Lung (tissue), 16 donors: ENCODE results near the gene ALG8. TPM values are rescaled to one million over a fixed set of nuclear protein-coding genes. Genes with fewer than 3 reads are reported as not detected.
A peak's percentile ranks its signal among the peaks of the same experiment; 100 is the strongest.

Experiments
- ATAC-seq: fragments of 200-7000 bp; cut with Tn5 transposase; one replicate; pipeline ENCODE4 v1.9.1; 2020; ENCODE audit warnings: moderate number of reproducible peaks; ENCODE audit not compliant: insufficient read depth, low FRiP score
- DNase-seq, 3 donors: peaks; one replicate each; pipeline ENCODE4 v3.0.0-alpha.2; 2013 to 2017
- H3K27ac ChIP-seq, 2 donors: one replicate each; pipeline ENCODE4 v1.5.1; 2013; ENCODE audit warnings: mild to moderate bottlenecking in 2 of 2, moderate library complexity in 2 of 2, control low read depth in 1 of 2, inconsistent platforms in 1 of 2, low read depth in 1 of 2, low read length in 1 of 2
- H3K27me3 ChIP-seq, 3 donors: one replicate each; pipeline ENCODE4 v1.5.1; 2013; ENCODE audit warnings: low read length in 2 of 3; ENCODE audit not compliant: control insufficient read depth in 3 of 3, insufficient read depth in 3 of 3
- H3K36me3 ChIP-seq, 4 donors: one replicate each; pipeline ENCODE4 v1.5.1; 2013; ENCODE audit warnings: low read length in 4 of 4, mild to moderate bottlenecking in 1 of 4, moderate library complexity in 1 of 4; ENCODE audit not compliant: control insufficient read depth in 4 of 4, insufficient read depth in 4 of 4
- H3K4me1 ChIP-seq, 5 donors: one replicate each; pipeline ENCODE4 v1.5.1; 2013; ENCODE audit warnings: low read length in 5 of 5, mild to moderate bottlenecking in 2 of 5, moderate library complexity in 1 of 5; ENCODE audit not compliant: control insufficient read depth in 5 of 5, insufficient read depth in 5 of 5
- H3K4me3 ChIP-seq: one replicate; pipeline ENCODE4 v1.5.1; 2013; ENCODE audit warnings: mild to moderate bottlenecking, control low read depth, moderate library complexity
- H3K9ac ChIP-seq, 2 donors: one replicate each; pipeline ENCODE4 v1.5.1; 2013; ENCODE audit warnings: low read length in 2 of 2, control low read depth in 1 of 2; ENCODE audit not compliant: insufficient read depth in 1 of 2
- H3K9me3 ChIP-seq, 4 donors: one replicate each; pipeline ENCODE4 v1.5.1; 2013; ENCODE audit warnings: low read length in 3 of 4, mild to moderate bottlenecking in 1 of 4, moderate library complexity in 1 of 4; ENCODE audit not compliant: control insufficient read depth in 4 of 4, insufficient read depth in 3 of 4
- WGBS, 2 donors: extraction: QIAGEN DNeasy Blood & Tissue Kit; methylation state at CpG; one replicate each; pipeline ENCODE4 v1.1.7; 2013; 5-methylcytosine and 5-hydroxymethylcytosine counted together
- long read RNA-seq, 5 donors: transcript quantifications; one replicate each; lab custom pipeline, GENCODE V29; 2026
- polyA plus RNA-seq, 2 donors: library from polyadenylated mRNA; stranded (reverse); fragments of 200-250 nt; gene quantifications; one replicate each; pipeline ENCODE4 v1.2.1, GENCODE V29; 2013
- total RNA-seq, 2 donors: library from RNA; depleted of rRNA in 1 of 2; stranded (reverse); fragments of >200 nt in 1 of 2; gene quantifications; one replicate each; pipeline ENCODE4 v1.2.1, GENCODE V29; 2014 to 2021
- TF ChIP-seq, protein P1 (sequence below): IDR thresholded peaks from 2 replicates; pipeline ENCODE4 v1.5.1; 2012; ENCODE audit warnings: mild to moderate bottlenecking; ENCODE audit errors: control extremely low read depth, extremely low read depth
- donor health status: control.
- donor health status: control.
- donor health status: Bipolar disorder and iron deficiency.
- donor health status: healthy.
- donor health status: DM: yes; HTN: yes; CAD: no.

Gene ALG8
- total RNA-seq = 10 to 100 TPM; 34.8 to 36.2 TPM
- polyA plus RNA-seq = 10 to 100 TPM; 25.1 to 62.8 TPM
- long read RNA-seq, donor 1, transcript ALG8-201 (13 exons, 1,675 nt) = major isoform, 5 of 8 reads
- long read RNA-seq, donor 1, partial matches to known transcripts = 0 of 8 reads
- long read RNA-seq, donor 1, other reads (novel, unspliced or antisense) = 0 of 8 reads
- long read RNA-seq, donor 2, partial matches to known transcripts = 0 of 1 reads
- long read RNA-seq, donor 2, other reads (novel, unspliced or antisense) = 0 of 1 reads
- long read RNA-seq, donor 3, partial matches to known transcripts = 0 of 2 reads
- long read RNA-seq, donor 3, other reads (novel, unspliced or antisense) = 0 of 2 reads
- long read RNA-seq, donor 4, partial matches to known transcripts = 0 of 1 reads
- long read RNA-seq, donor 4, other reads (novel, unspliced or antisense) = 0 of 1 reads
- long read RNA-seq, donor 5, transcript ALG8-202 (14 exons, 1,677 nt) = major isoform, 5 of 10 reads
- long read RNA-seq, donor 5, partial matches to known transcripts = 0 of 10 reads
- long read RNA-seq, donor 5, other reads (novel, unspliced or antisense) = 0 of 10 reads

DNA sequence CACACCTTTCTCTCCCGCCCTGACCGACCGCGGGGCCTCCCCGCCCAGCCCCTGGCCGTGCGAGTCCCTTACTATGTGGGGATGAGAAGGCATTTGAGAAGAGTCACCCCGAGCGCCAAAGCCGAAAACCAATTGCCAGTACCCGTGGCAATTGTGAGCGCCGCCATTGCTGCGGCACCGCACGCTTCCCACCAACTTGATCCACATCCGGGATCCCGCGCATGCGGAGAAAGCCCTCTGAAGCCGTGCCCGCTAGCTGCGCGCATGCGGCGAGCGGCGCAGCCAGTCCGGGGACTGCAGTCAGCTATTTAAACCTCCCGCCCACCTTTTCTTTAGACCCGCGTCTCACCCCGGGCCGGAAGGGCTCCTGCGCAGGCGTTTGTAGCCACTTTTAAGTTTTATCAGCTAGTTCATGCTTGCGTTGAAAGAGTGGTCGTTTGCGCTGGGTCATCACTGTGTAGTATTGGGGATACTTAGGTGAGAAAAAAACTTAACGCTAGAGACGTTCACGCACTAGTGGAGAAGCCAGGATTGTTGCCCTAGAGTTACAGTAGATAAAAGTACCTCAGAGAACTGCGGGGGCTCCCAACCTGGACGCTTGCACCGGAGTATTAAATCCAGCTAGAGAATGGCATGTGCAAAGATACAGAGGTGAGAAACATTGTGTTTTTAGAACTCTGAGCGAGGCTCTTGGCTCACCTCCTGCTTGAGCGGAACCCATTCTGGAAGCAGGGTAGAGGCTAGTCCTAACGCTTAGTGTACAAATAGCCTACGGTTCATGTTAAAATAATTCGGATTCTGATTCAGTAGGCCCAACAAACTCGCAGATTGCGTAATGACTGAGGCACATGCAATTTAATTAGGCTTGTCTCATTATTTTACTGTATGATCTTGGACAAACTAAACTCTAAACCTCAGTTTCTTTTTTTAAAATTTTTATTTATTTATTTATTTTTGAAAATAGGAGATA lies at the start of gene ALG8:
TSS of gene ALG8 (minus strand) at position 205 of the 970 bp plus-strand sequence. CDS start at position 167, 38 bp downstream.
- H3K4me1 ChIP-seq = peaks cover 2 to 10% (median 4%) of the 10 kb centered on the region in 5 donors
- no peaks in the 10 kb centered on the region for H3K27me3 ChIP-seq
- WGBS, 2 donors = 2% methylated on average over 48 to 52 of the region's 52 CpGs
- H3K9ac ChIP-seq = peak within 1 kb of the TSS; percentile 33 to 88
- H3K27ac ChIP-seq = peak within 1 kb of the TSS; percentile 63 to 92
- ATAC-seq = peak; percentile 99
- H3K4me3 ChIP-seq = peak within 1 kb of the TSS; percentile 95
- no peaks in the 10 kb centered on the region for H3K9me3 ChIP-seq
- peaks cover 0 to 9% (median 2%) of the 10 kb centered on the region in 4 donors for H3K36me3 ChIP-seq
- DNase-seq = peak; percentile 96 to 98 (median 96)
- TF ChIP-seq, protein P1, sequence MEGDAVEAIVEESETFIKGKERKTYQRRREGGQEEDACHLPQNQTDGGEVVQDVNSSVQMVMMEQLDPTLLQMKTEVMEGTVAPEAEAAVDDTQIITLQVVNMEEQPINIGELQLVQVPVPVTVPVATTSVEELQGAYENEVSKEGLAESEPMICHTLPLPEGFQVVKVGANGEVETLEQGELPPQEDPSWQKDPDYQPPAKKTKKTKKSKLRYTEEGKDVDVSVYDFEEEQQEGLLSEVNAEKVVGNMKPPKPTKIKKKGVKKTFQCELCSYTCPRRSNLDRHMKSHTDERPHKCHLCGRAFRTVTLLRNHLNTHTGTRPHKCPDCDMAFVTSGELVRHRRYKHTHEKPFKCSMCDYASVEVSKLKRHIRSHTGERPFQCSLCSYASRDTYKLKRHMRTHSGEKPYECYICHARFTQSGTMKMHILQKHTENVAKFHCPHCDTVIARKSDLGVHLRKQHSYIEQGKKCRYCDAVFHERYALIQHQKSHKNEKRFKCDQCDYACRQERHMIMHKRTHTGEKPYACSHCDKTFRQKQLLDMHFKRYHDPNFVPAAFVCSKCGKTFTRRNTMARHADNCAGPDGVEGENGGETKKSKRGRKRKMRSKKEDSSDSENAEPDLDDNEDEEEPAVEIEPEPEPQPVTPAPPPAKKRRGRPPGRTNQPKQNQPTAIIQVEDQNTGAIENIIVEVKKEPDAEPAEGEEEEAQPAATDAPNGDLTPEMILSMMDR = no peak

DNA sequence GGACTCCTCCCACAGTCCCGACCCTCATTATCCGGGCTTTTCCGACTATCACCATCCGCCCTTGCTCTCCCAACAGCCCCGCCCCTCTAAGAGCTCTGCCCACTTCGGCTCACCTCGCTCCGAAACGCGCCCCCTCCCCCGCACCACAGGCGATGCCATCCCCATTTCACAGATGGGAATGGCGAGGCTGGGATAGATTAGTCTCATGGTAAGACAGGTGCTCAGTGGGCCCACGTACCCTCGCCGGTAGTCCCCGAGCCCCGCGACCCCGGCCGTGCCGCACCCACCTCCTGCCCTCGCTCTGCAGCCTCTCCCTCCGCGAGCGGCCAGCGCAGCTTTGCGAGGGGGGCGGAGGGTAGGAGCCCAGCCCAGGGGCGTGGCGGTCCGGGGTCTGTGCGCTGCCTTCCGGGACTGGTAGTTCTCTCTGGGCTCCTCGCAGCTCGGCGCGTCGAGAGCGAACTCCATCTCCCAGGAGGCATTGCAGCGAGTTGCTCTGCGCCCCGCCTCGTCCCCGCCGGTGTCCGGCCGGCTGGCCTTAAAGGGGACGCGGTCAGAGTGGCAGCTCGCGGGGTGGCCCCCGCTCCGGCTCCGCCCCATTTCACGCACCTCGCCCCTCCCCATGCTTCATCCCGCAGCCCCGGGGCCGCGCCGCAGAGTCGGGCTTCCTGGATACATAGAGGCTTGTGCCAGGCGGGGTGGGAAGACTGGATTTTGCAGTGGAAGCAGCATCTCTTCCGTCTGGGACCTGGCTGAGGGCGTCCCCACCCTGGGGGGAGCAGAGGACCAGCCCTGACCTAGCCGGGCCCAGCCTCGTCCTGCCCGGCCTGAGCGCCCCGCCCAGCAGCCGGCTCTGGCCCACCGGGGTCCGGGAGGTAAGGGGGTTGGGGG lies 49.1 kb upstream of the ALG8 start, which contains the start of the genes KCTD21 and USP35:
TSS of gene KCTD21 (minus strand) at position 341 of the 888 bp plus-strand sequence. CDS start 14,072 bp downstream, outside the sequence.
TSS of gene USP35 (plus strand) at position 634 of the 888 bp plus-strand sequence. CDS start 7,327 bp downstream, outside the sequence.
- ATAC-seq (peak; percentile 97), DNase-seq (peak; percentile 97 to 98 (median 97))
- 0 to 1% methylated on average over 61 to 74 of the region's 74 CpGs for WGBS, 2 donors
- Histone ChIP-seq H3K27me3 (no peaks in the 10 kb centered on the region), H3K27ac (peak within 1 kb of the TSS; percentile 44 to 53), H3K4me1 (peaks cover 0 to 26% (median 0%) of the 10 kb centered on the region in 5 donors), H3K4me3 (peak within 1 kb of the TSS; percentile 67), H3K36me3 (no peaks in the 10 kb centered on the region), H3K9me3 (no peaks in the 10 kb centered on the region), H3K9ac (peak within 1 kb of the TSS in 1 of 2 donors; percentile 68)
- TF ChIP-seq, protein P1 = no peak
